HepG2 (cell line): Measurements from ENCODE around the gene TANGO2. TPM values are rescaled to one million over a fixed set of nuclear protein-coding genes. Genes with fewer than 3 reads are reported as not detected.

Experiments used
- ATAC-seq: fragments of 200-7000 bp; cut with Tn5 transposase; 3 replicates; pipeline ENCODE4 v1.9.1; 2020; ENCODE audit warnings: mild to moderate bottlenecking, moderate library complexity
- BruUV-seq: library from RNA; stranded (reverse); fragments of 400-500 nt; replicated peaks from 2 replicates; lab custom pipeline; 2021; lab: Mats Ljungman, UMichigan
- CTCF ChIA-PET: fragments of 300-600 bp; formaldehyde crosslinking; extraction: SDS; loops from one replicate; lab custom pipeline; 2021; ENCODE audit warnings: low total read pairs, inconsistent platforms, low intra/inter-chr PET ratio; lab: Yijun Ruan, JAX
- POLR2A ChIA-PET: fragments of 350-600 bp; sonication (Branson Sonifier 250); formaldehyde crosslinking; loops from one replicate; lab custom pipeline; 2020; ENCODE audit warnings: antibody characterized with exemption, inconsistent platforms; lab: Yijun Ruan, JAX
- DNase-seq: peaks from one replicate; pipeline ENCODE4 v3.0.0-alpha.2; 2015; ENCODE audit warnings: low spot score
- FAIRE-seq: peaks from 3 replicates; lab custom pipeline; 2011; peaks lifted over from hg19 to GRCh38; lab: Jason Lieb, UNC
- H2AFZ ChIP-seq: one replicate; pipeline ENCODE4 v1.6.1; 2011; ENCODE audit warnings: low read length, inconsistent platforms
- H3K27ac ChIP-seq: fragments of 300-600 bp; 3 replicates; pipeline ENCODE4 v1.8.0; 2011; ENCODE audit warnings: mixed run types, mild to moderate bottlenecking, mixed read lengths, low read length, inconsistent platforms; ENCODE audit not compliant: insufficient read depth; ENCODE audit errors: extremely low read length
- H3K27me3 ChIP-seq, 2 experiments: fragments of 200-600 bp in 1 of 2; 2 replicates in 1 of 2; 3 replicates in 1 of 2; pipeline versions ENCODE4 v1.6.0 to v1.8.0; 2011; ENCODE audit warnings: low read length in 2 of 2, mild to moderate bottlenecking in 2 of 2, moderate library complexity in 2 of 2, inconsistent platforms in 1 of 2; ENCODE audit not compliant: insufficient read depth in 2 of 2, control insufficient read depth in 1 of 2
- H3K36me3 ChIP-seq, 2 experiments: fragments of 200-600 bp in 1 of 2; replicated peaks in 1 of 2; 2 replicates in 1 of 2; 3 replicates in 1 of 2; pipeline versions ENCODE4 v1.5.1 to v1.8.0; 2011; ENCODE audit warnings: low read length in 2 of 2, inconsistent platforms in 1 of 2; ENCODE audit not compliant: insufficient read depth in 2 of 2, control insufficient read depth in 1 of 2
- H3K4me1 ChIP-seq: 2 replicates; pipeline ENCODE4 v1.5.1; 2012; ENCODE audit warnings: low read length, inconsistent platforms; ENCODE audit not compliant: insufficient read depth
- H3K4me2 ChIP-seq: 2 replicates; pipeline ENCODE4 v1.6.0; 2011; ENCODE audit warnings: low read depth, low read length, inconsistent platforms
- H3K4me3 ChIP-seq, 3 experiments: fragments of 200-600 bp in 1 of 3; sonication (generic), shearing (Covaris generic) in 1 of 3; replicated peaks in 1 of 3; 2 replicates each; pipeline ENCODE4 v1.5.1; 2011 to 2016; ENCODE audit warnings: low read length in 3 of 3, inconsistent platforms in 2 of 3, low read depth in 2 of 3, mild to moderate bottlenecking in 2 of 3, control low read depth in 1 of 3, mixed read lengths in 1 of 3; ENCODE audit not compliant: insufficient read depth in 1 of 3
- H3K79me2 ChIP-seq: one replicate; pipeline ENCODE4 v1.6.1; 2011; ENCODE audit warnings: low read length, inconsistent platforms; ENCODE audit not compliant: insufficient read depth
- H3K9ac ChIP-seq: 2 replicates; pipeline ENCODE4 v1.6.0; 2011; ENCODE audit warnings: mild to moderate bottlenecking, low read depth, low read length, inconsistent platforms; ENCODE audit not compliant: insufficient read depth
- H3K9me3 ChIP-seq: 2 replicates; pipeline ENCODE4 v1.5.1; 2012; ENCODE audit warnings: mild to moderate bottlenecking, low read length
- H4K20me1 ChIP-seq: 2 replicates; pipeline ENCODE4 v1.6.0; 2011; ENCODE audit warnings: inconsistent platforms, mild to moderate bottlenecking, low read length, moderate library complexity; ENCODE audit not compliant: insufficient read depth
- ARHGAP35 ChIP-seq: sonication (generic); formaldehyde crosslinking; IDR thresholded peaks from 2 replicates; pipeline ENCODE4 v1.9.0; 2022; ENCODE audit warnings: mild to moderate bottlenecking, inconsistent platforms, moderate library complexity, missing genetic modification reagents, borderline replicate concordance
- EP300 ChIP-seq, 3 experiments: sonication (generic) in 1 of 3; formaldehyde crosslinking in 1 of 3; IDR thresholded peaks; 2 replicates each; pipeline versions ENCODE4 v1.5.1 to v1.6.1; 2011 to 2020; ENCODE audit warnings: low read depth in 2 of 3, low read length in 2 of 3, borderline replicate concordance in 1 of 3, improper control_type of control experiment in 1 of 3, mild to moderate bottlenecking in 1 of 3, missing genetic modification reagents in 1 of 3, moderate library complexity in 1 of 3
- EZH2 ChIP-seq: conservative IDR thresholded peaks from 2 replicates; pipeline ENCODE4 v1.6.1; 2012; ENCODE audit warnings: mild to moderate bottlenecking, low read depth, low read length, moderate library complexity
- GATAD2A ChIP-seq: IDR thresholded peaks from 2 replicates; pipeline ENCODE4 v1.6.1; 2016
- KDM1A ChIP-seq: IDR thresholded peaks from 2 replicates; pipeline ENCODE4 v1.6.1; 2016; ENCODE audit warnings: missing compliant biosample characterization
- MNT ChIP-seq: fragments of 450-650 bp; IDR thresholded peaks from 2 replicates; pipeline ENCODE4 v1.6.1; 2016
- NR2F6 ChIP-seq, 2 experiments: IDR thresholded peaks; 2 replicates each; pipeline ENCODE4 v1.6.1; 2016; ENCODE audit warnings: antibody characterized with exemption in 1 of 2, mild to moderate bottlenecking in 1 of 2
- PHF20 ChIP-seq: sonication (generic); formaldehyde crosslinking; IDR thresholded peaks from 2 replicates; pipeline ENCODE4 v1.5.0; 2020; ENCODE audit warnings: mild to moderate bottlenecking, missing genetic modification reagents
- TEAD3 ChIP-seq: optimal IDR thresholded peaks from 2 replicates; pipeline ENCODE3; 2016; ENCODE audit warnings: borderline replicate concordance
- ZNF263 ChIP-seq: sonication (generic); formaldehyde crosslinking; IDR thresholded peaks from 2 replicates; pipeline ENCODE4 v1.4.0; 2020; ENCODE audit warnings: missing genetic modification reagents
- ZNF451 ChIP-seq: sonication (generic); formaldehyde crosslinking; IDR thresholded peaks from 2 replicates; pipeline ENCODE4 v1.5.0; 2020; ENCODE audit warnings: mild to moderate bottlenecking, missing genetic modification reagents
- ZNF569 ChIP-seq: sonication (generic); formaldehyde crosslinking; IDR thresholded peaks from 2 replicates; pipeline ENCODE4 v1.5.0; 2020; ENCODE audit warnings: mild to moderate bottlenecking, missing genetic modification reagents, moderate library complexity, borderline replicate concordance
- ZNF615 ChIP-seq: sonication (generic); formaldehyde crosslinking; IDR thresholded peaks from 2 replicates; pipeline ENCODE4 v1.5.0; 2020; ENCODE audit warnings: mild to moderate bottlenecking, missing genetic modification reagents, borderline replicate concordance
- ZNF703 ChIP-seq: sonication (generic); formaldehyde crosslinking; IDR thresholded peaks from 2 replicates; pipeline ENCODE4 v1.5.1; 2020; ENCODE audit warnings: missing genetic modification reagents, mild to moderate bottlenecking, moderate library complexity, borderline replicate concordance
- WGBS: methylation state at CpG from one replicate; pipeline ENCODE4 v1.1.6; 2017; ENCODE audit warnings: low lambda C conversion rate; 5-methylcytosine and 5-hydroxymethylcytosine counted together
- in situ Hi-C: cut with HindIII; loops from 2 replicates; pipeline ENCODE4 v1.10.0; 2017; ENCODE audit warnings: low pct_unique_long_range_greater_than_20kb; ENCODE audit not compliant: extremely low pct_ligation_motif_present
- intact Hi-C: fragments of 100-400 bp; cut with micrococcal nuclease; formaldehyde crosslinking; loops from one replicate; pipeline ENCODE4 v1.10.0; 2022; ENCODE audit not compliant: unreplicated experiment
- polyA plus RNA-seq, 8 experiments: library from polyadenylated mRNA; depleted of rRNA in 3 of 8; stranded (reverse) in 7 of 8; unstranded in 1 of 8; fragments of >200 nt; fragmentation: Illumina TruSeq in 4 of 8; extraction: Trizol in 4 of 8; gene quantifications; 2 replicates each; pipeline versions ENCODE4 v1.2.1 to v1.2.3, GENCODE V29; 2011 to 2016; ENCODE audit warnings: low read depth in 4 of 8, missing spikeins in 1 of 8, mixed read lengths in 1 of 8; ENCODE audit not compliant: insufficient read depth in 1 of 8
- total RNA-seq, 5 experiments: library from RNA; depleted of rRNA; stranded (reverse); fragments of >200 nt; fragmentation: Illumina TruSeq; extraction: Trizol; gene quantifications; 2 replicates each; pipeline ENCODE4 v1.2.3, GENCODE V29; 2016; ENCODE audit warnings: low read depth in 1 of 5
- TF ChIP-seq, protein P1 (sequence below): IDR thresholded peaks from 2 replicates; pipeline ENCODE4 v1.6.1; 2016
- TF ChIP-seq, protein P2 (sequence below): IDR thresholded peaks from 2 replicates; pipeline ENCODE4 v1.6.1; 2016; ENCODE audit warnings: mild to moderate bottlenecking
- TF ChIP-seq, protein P3 (sequence below): sonication (generic); formaldehyde crosslinking; IDR thresholded peaks from 2 replicates; pipeline ENCODE4 v1.8.0; 2022; ENCODE audit warnings: mild to moderate bottlenecking, missing genetic modification reagents; ENCODE audit not compliant: insufficient replicate concordance

Gene TANGO2
- total and polyA plus RNA-seq, 2 of the 13 experiments (the other 11 are each of a cell fraction or from before 2014, with no cell fraction given): 12.9 to 14.8 TPM

DNA sequence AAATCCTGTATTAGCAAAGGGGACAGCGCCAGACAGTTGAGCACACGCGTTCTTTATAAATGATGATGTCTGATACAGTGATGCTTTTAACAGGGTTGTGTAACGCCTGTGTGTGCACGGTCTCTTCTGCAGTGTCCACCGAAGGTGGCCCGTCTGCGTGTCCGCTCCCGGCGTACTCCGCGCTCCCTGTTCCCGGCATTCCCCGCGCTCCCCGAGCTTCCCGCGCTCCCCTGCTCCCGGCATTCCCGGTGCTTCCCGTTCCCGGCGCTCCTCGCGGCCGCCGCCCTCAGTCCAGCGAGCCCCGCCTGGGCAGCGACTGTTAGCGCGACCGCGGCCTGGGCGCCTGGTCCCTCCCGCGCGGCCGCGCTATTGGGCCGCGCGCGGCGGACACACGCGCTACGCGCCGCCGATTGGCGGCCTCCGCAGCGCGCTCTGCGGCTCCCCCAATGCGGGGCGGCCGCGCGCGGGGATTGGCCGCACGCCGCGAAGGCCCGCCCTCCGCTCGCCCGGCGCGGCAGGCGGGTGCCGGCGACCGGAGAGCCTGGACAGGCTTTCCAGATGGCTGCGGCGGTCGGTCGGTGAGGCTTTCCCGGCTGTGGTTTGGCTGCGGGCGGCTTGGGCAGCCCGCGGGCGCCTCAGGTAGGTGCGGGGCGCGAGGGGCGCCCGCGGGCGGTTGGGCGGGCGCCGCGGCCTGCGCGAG, 59.0 kb downstream of the TANGO2 start, which contains the start of gene DGCR8:
TSS of gene DGCR8 (plus strand) at position 497 of the 700 bp plus-strand sequence. CDS start 5,723 bp downstream, outside the sequence.
- peaks cover 44% of the 10 kb centered on the region for H3K79me2 ChIP-seq
- H3K4me3 ChIP-seq: peak within 1 kb of the TSS; percentile 66 to 87 (median 75)
- in situ Hi-C loops (no loop called here), intact Hi-C loops (loop anchor here (5.0 to 10.0 kb wide), 2 partner anchors 37 to 65 kb away; partner anchors contain the start of genes ARVCF, RANBP1 and TRMT2A)
- WGBS: 0% methylated on average over 12 of the region's 100 CpGs
- H3K27me3 ChIP-seq: no peaks in the 10 kb centered on the region; a peak in 2 of 5 replicates
- DNase-seq: peak; percentile 86
- H3K4me1 ChIP-seq: peaks cover 51% of the 10 kb centered on the region
- peak; percentile 87 for ATAC-seq
- no peaks in the 10 kb centered on the region for H3K9me3 ChIP-seq
- CTCF ChIA-PET: no interaction called here
- peaks cover 15% of the 10 kb centered on the region; the same call in 1 of the 2 replicates for H4K20me1 ChIP-seq
- H2AFZ ChIP-seq: peak within 1 kb of the TSS; percentile 24
- peaks cover 2 to 7% of the 10 kb centered on the region in 2 experiments; a peak in 2 of 5 replicates for H3K36me3 ChIP-seq
- H3K9ac ChIP-seq: peak within 1 kb of the TSS; percentile 95
- peak; percentile 26 for FAIRE-seq
- POLR2A ChIA-PET: interaction anchor here (1.0 kb wide), 4 partner anchors 12 to 126 kb away, joined by 3 to 4 read pairs (median 3); no protein-coding TSS in a partner anchor
- peak within 1 kb of the TSS; percentile 85 for H3K27ac ChIP-seq
- H3K4me2 ChIP-seq: peak within 1 kb of the TSS; percentile 90
- BruUV-seq: no TSS peak
- TF ChIP-seq, protein P1, sequence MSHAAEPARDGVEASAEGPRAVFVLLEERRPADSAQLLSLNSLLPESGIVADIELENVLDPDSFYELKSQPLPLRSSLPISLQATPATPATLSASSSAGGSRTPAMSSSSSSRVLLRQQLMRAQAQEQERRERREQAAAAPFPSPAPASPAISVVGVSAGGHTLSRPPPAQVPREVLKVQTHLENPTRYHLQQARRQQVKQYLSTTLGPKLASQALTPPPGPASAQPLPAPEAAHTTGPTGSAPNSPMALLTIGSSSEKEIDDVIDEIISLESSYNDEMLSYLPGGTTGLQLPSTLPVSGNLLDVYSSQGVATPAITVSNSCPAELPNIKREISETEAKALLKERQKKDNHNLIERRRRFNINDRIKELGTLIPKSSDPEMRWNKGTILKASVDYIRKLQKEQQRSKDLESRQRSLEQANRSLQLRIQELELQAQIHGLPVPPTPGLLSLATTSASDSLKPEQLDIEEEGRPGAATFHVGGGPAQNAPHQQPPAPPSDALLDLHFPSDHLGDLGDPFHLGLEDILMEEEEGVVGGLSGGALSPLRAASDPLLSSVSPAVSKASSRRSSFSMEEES (CRISPR knock-in tag): peak; percentile 73; the same call in 1 of the 2 replicates
- TF ChIP-seq, protein P2, sequence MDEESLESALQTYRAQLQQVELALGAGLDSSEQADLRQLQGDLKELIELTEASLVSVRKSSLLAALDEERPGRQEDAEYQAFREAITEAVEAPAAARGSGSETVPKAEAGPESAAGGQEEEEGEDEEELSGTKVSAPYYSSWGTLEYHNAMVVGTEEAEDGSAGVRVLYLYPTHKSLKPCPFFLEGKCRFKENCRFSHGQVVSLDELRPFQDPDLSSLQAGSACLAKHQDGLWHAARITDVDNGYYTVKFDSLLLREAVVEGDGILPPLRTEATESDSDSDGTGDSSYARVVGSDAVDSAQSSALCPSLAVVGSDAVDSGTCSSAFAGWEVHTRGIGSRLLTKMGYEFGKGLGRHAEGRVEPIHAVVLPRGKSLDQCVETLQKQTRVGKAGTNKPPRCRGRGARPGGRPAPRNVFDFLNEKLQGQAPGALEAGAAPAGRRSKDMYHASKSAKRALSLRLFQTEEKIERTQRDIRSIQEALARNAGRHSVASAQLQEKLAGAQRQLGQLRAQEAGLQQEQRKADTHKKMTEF (CRISPR knock-in tag): peak; percentile 62
- TF ChIP-seq ZNF569 (CRISPR knock-in tag): no peak
- TF ChIP-seq MNT: no peak
- peak in 1 of 2 experiments; percentile 45; a peak in 1 of 4 replicates for TF ChIP-seq EP300 (IDR thresholded peaks at IDR 0.05; ENCODE audit: low read depth in 2 of 2, low read length in 2 of 2)
- peak; percentile 40; the same call in 1 of the 2 replicates for TF ChIP-seq EP300 (CRISPR knock-in tag; IDR thresholded peaks at IDR 0.05; ENCODE audit: borderline replicate concordance)
- no peak for TF ChIP-seq EZH2
- TF ChIP-seq, protein P3, sequence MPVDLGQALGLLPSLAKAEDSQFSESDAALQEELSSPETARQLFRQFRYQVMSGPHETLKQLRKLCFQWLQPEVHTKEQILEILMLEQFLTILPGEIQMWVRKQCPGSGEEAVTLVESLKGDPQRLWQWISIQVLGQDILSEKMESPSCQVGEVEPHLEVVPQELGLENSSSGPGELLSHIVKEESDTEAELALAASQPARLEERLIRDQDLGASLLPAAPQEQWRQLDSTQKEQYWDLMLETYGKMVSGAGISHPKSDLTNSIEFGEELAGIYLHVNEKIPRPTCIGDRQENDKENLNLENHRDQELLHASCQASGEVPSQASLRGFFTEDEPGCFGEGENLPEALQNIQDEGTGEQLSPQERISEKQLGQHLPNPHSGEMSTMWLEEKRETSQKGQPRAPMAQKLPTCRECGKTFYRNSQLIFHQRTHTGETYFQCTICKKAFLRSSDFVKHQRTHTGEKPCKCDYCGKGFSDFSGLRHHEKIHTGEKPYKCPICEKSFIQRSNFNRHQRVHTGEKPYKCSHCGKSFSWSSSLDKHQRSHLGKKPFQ (CRISPR knock-in tag): no peak
- no peak for TF ChIP-seq ZNF703 (CRISPR knock-in tag)
- TF ChIP-seq NR2F6 (IDR thresholded peaks at IDR 0.05): no peak
- TF ChIP-seq NR2F6 (CRISPR knock-in tag; IDR thresholded peaks at IDR 0.05): peak; percentile 63
- peak; percentile 67 for TF ChIP-seq GATAD2A (CRISPR knock-in tag)
- peak; percentile 93 for TF ChIP-seq TEAD3
- TF ChIP-seq ZNF263 (CRISPR knock-in tag): no peak
- TF ChIP-seq ARHGAP35: peak; percentile 60; the same call in 1 of the 2 replicates
- peak; percentile 91 for TF ChIP-seq ZNF451 (CRISPR knock-in tag)
- peak; percentile 92 for TF ChIP-seq PHF20 (CRISPR knock-in tag)
- no peak for TF ChIP-seq ZNF615 (CRISPR knock-in tag)
- TF ChIP-seq KDM1A (CRISPR knock-in tag): no peak
